HG03565 (cell line): ENCODE data around the gene BACH2.
"Not testable (repeated sequence)": the region's sequence is repeated elsewhere in the genome, so short reads cannot be mapped to it uniquely, and the experiment has no call there.

Experiments used
- ATAC-seq: cut with Tn5 transposase; IDR thresholded peaks from one replicate; pipeline ENCODE4 v1.9.1; 2021; ENCODE audit warnings: mild to moderate bottlenecking, moderate library complexity; ENCODE audit not compliant: unreplicated experiment

BACH2 gene

GRCh38 chr6:90044833-90045381 is 251.7 kb downstream of the BACH2 start:
- ATAC-seq = no peak

DNA sequence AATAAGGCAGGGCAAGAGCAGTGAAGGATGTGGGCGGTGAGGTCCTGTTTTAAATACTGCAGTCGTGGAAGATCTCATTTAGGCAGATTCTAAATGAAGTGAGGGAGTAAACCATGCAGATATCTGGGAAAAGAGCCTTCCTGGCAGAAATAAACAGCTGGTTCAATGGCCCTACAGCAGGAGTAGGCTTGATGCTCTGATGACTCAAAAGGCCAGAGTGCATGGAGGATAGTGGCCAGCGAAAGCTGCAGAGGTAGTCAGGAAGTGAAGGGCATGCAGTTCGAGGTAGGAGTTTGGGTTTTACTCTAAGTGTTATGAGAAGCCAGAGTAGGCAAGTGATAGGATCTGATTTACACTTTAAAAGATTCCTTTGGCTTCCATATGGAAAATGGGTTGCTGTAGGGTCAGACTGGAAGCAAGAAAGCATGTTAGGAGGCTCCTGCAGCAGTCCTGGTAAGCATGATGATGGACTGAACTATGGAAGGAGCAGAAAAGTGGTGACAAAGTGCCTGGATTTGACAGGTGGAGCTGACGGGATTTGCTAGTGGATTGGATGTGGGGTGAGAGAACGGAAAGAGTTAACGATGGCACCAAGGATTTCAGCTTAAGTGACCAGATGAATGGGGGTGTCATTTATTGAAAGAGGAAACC is 252.3 kb downstream of the BACH2 start:
- no peak for ATAC-seq

DNA sequence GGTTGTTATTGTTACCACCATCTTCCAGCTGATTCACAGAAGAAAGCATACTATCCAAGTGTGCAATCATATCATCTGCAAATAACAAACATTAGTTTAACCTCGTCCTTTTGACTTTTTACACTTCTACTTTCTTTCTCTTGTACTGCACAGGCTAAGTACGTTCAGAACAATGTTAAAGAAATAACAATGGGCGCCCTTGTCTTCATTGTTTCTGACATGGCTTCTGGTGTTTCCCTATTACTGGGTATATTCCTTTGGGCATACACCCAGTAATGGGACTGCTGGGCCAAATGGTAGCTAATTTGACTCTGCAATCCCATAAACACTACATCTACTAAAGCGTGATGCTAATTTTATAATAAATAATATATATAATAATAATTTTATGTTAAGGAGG is 255.7 kb downstream of the BACH2 start:
- no peak for ATAC-seq

DNA sequence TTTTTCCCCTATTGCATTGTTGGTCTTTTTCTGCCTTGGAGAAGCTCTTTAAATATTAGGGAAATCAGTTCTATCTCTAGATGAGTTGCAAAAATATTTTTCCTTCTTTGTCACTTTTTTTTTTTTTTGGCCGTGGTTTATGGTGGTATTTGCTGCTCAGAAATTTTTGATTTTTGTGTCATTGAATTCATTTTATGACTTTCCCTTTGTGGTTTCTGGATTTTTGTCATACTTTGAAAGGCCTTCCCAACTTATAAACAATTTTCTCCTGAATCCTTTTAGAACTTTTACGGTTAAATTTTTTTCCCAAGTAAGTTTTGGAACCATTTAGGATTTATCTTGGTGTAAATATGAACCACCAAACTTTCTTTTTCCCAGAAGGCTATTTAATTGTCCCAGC is 256.7 kb downstream of the BACH2 start:
- ATAC-seq = no peak

- ATAC-seq = no peak
Measured at GRCh38 chr6:90038961-90039653, 257.5 kb downstream of the BACH2 start.

DNA sequence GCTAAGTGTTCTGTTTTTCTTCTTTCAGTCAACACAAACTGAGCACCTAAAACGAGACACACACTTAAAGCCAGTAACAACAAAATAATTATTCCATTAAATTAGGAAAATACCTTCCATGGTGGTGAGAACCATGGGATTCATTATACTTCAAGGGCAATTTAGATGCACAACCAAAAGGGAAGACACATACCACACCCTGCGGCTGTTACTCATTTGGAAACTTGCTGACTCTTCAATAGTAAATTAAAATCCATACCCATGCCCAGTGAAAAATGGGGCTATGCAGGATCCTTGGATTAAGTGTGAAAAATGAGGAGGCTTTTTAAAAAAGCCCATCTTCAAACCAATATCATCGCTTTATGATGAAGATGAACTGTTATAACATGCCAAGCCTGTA is 259.7 kb downstream of the BACH2 start:
- no peak for ATAC-seq

- ATAC-seq = no peak
Measured at GRCh38 chr6:90035047-90035723, 261.5 kb downstream of the BACH2 start.

DNA sequence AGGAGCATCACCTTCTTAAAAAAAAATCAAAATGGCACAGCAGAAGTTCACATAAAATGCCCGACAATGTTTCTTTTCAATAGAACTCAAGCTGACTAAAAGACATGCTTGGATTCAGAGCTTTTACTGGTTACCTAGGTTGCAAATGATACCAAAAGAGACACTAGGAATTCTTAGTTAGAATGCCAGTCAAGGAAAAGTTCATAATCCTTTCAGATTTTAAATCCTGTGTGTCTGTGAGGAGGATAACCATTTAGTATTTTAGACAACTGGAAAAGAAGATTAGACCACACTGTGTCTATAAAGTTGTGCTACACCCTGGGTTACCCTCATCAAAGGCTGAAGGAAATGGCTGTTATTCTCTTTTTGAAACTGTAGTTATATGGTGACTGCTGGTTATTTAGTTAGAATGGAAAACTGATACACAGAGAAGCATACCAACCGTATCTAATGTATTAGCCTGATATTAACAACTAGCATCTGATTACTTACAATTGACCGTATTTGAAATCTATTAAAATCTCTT is 262.8 kb downstream of the BACH2 start:
- no peak for ATAC-seq

- not testable (repeated sequence) for ATAC-seq
Measured at GRCh38 chr6:90032489-90033212, 264.0 kb downstream of the BACH2 start.

GRCh38 chr6:90028995-90029635 is 267.5 kb downstream of the BACH2 start:
- no peak for ATAC-seq

- ATAC-seq = no peak
Measured at GRCh38 chr6:90028066-90028778, 268.4 kb downstream of the BACH2 start.

DNA sequence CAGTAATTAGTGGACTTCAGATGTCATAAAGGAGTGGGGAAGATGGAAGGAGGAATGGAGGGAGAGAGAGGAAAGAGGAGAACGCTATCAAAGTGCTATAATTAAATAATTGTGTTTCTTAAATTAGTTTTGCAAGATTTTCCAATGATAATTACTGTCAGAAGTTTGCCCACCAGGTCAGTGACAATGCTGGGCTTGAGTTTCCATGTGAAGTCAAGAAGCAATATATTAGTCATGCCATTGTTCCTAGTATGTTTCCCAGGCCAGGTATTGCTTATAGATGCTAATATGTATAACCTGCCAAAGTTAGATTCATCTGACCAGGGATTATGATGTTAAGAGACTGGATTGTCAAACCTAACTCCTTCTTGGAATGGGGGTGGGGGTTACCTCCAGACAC is 270.4 kb downstream of the BACH2 start:
- ATAC-seq = no peak

GRCh38 chr6:90025523-90026061 is 271.1 kb downstream of the BACH2 start:
- ATAC-seq = no peak

DNA sequence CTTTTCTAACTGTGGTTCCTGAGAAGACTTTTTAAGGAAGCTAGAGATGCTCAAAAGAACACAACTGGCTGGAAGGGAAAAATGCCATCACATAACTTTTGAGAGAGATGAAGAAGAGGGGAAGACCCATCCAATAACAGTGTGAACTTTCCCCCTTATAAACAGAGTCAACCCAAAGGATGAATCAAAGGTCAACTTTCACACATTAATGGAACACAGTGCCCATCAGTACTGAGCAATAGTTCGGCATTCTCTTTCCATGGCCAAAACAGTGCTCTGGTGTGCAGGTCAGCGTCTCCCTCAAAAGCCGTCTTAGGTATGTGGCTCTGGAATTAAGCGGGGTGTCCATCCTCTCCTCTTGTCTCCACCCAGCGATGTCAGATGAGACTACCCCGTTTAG is 272.0 kb downstream of the BACH2 start:
- no peak for ATAC-seq

DNA sequence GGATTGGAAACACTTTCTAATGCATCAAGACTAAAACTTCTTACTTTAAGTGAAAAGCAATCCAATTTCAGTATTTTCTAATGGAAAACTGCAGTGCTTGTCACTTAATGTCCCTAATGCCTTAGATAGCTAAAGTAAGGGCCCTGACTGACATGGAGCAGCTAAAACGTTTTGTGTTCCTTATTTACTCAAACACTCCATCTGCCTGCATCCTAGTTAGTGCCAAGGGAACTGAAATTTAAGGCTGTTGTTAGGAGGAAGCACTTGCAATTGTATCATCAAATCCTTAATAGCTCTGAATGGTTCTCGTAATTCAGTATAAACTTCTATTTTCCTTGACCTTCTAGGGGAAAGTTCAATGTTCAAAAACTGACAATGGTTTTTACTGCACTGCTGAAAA is 274.9 kb downstream of the BACH2 start:
- no peak for ATAC-seq

- ATAC-seq = no peak
Measured at GRCh38 chr6:90020746-90021145, 275.9 kb downstream of the BACH2 start.

GRCh38 chr6:90019216-90019615 is 277.4 kb downstream of the BACH2 start:
- no peak for ATAC-seq

DNA sequence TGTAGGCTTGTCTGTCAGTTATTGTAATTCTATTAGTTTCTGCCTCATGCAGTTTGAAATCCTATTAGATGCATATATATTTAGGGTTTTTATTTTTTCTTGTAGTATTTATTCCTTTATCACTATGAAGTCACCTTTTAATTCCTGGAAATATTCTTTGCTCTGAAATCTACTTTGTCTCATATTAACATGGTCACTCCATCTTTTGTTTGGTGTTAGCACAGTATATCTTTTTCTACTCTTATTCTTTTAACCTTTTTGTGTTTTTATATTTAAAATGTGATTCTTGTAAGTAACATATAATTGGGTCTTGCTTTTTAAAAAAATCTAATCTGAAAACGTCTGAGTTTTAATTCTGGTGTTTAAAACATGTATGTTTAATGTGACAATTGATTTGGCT is 280.8 kb downstream of the BACH2 start:
- ATAC-seq = no peak

- no peak for ATAC-seq
Measured at GRCh38 chr6:90008908-90009501, 287.6 kb downstream of the BACH2 start.
